CD4-positive, alpha-beta T cell treated with Interleukin-10 for 1 hour (primary cell): ENCODE measurements around the gene PPP1R7.
A peak's percentile ranks its signal among the peaks of the same experiment; 100 is the strongest.

Experiments used
- DNase-seq: peaks from one replicate; pipeline ENCODE4 v3.0.0-alpha.2; 2020

PPP1R7 gene

DNA sequence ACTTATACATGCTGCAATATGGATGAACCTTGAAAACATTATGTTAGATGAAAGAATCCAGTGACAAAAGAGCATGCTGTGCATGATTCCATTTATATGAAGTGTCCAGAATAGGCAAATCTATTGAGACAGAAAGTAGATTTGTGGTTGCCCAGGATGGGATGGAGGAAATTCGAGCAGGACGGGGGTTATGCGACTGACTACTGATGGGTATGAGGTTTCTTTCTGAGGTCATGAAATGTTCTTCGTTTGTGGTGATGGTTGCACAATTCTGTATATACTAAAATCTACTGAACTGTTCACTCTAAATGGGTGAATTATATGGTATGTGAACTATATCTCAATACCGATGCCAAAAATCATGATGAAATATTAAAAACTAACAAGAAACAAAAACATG, 29.3 kb upstream of the PPP1R7 start:
- no peak for DNase-seq

DNA sequence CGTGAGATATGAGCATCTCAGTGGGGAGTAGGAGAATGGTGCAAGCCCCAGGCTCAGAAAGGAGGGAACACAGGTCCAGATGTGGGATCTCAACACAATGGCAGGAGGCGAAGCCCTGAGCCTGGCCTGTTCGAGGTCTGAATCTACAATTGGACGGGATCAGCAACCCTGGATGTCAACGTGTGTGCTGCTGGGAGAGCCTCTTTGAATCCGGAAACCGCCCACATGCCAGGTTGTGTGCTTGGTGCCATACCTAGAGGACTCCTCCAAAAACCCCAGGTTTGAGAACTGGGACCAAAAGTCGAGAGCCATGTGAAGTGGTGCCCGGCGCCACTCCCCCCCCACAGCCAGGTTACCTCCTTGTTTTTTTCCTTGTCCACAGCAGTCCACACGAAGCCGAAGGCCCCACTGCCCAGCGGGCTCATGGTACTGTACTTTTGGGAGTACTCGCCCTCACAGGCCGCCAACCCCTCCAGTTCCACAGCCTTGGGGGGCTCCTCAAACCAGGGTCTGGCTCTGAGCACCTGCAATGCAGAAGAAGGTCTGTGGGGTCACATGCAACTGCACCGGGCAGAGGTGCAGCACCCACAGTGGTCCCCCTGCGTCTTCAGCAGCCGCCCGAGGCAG, 27.8 kb upstream of the PPP1R7 start:
- no peak for DNase-seq

DNA sequence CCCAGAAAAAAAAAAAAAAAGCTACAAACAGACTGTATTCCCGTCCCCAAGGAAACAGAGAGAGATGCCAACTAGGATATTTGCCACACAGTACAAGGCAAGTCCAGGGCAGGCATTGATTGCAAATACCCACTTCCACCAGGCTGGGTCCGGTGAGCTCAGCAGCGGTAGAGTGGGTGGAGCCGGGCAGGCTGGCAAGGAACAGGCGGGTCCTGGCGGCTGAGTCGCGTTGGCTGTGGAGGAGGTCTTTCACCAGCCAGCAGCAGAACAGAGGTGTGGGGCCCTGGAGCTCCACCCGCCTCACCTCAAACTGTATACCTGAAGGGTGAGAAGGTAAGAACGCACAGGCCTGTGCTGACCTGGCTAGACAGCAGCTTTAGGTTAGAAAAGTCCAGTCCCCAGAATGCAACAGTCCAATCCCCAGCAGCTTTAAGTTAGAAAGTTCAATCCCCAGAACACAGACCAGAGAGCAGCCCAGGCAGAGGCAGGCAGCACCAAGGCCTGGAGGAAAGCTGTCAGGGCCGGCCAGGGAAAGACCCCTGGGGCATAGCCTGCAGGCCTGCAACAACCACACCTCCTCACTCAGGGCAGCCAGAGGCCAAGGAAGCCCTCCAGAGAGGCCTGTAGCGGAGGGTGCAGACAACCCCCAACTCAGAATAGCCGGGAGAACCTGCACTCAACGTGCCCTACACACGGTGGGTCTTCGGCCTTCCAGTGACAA, 26.3 kb upstream of the PPP1R7 start:
- peak; percentile 68 for DNase-seq

DNA sequence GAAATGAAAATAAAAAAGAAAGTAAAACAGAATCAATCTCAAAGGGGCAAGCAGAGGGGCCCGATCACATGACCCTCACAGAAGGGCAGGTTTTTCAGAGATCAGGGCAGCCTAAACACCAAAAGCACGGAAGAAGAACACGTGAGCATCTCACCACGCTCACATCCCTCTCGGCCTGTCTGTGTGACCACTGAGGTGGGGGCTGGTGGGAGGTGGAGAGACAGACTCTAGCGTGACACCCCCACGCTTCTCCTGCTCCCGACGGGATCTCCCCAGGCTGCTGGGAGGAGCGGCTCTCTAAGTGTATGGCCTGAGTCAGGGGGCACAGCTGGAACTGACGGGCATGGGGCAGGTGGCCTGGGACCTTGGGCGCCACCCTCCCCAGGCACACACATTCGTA, 24.6 kb upstream of the PPP1R7 start:
- DNase-seq, result peak; percentile 21

DNA sequence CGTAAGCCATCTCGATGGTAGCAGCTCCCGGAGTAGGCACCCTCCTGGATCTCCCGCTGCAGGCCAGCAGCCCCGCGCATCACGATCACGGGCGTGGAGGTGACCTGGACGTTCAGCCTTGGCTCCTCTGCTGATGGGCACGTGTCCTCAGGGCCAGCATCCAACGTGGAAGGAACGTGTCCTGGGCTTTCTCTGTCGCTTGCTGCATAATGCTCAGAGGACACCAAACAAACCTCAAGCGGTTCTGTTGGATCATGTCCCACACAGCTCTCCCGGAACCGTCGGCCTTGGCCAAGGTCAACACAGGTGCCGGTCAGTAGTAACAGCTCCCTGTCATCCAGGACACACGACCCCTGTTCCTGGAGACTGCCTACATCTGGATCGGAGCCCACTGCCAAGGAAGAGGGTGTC, 24.1 kb upstream of the PPP1R7 start:
- DNase-seq, result no peak

DNA sequence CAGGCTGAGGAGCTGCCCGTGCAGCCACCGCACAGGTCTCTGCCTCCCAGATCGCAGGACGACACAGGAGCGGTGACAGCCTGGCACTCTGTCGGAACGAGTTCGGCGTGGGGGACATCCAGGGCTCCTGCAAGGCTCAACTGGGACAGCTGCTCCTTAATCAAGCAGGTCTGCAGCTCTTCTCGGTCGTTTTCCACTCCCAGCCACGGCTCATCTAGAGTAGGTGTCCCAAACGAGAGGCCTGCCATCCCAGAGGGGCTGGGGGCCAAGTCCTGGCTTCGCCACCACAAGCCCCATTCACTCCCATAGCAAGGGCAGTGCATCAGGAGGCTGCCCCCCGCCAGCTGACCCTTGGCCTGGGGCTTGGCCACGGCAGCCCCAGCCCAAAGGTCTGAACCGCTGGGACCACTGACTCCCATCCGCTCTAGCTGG, 23.5 kb upstream of the PPP1R7 start:
- no peak for DNase-seq

DNA sequence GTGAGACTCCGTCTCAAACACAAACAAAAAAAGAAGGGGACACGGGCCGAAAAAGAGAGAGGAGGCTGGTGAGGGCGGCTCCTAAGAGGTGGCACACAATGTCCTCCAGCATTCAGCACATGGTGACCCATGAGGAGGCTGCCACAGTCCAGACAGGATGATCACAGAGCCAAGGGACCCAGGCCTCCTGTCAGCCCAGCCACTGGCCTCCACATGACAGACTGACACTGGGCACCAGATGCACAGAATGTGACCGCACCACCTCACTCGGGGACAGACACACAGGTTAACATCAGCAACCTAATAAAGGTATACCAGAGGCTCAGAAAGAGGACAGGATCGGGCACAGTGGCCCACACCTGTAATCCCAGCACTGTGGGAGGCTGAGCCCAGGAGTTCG, 22.0 kb upstream of the PPP1R7 start:
- DNase-seq, result no peak

DNA sequence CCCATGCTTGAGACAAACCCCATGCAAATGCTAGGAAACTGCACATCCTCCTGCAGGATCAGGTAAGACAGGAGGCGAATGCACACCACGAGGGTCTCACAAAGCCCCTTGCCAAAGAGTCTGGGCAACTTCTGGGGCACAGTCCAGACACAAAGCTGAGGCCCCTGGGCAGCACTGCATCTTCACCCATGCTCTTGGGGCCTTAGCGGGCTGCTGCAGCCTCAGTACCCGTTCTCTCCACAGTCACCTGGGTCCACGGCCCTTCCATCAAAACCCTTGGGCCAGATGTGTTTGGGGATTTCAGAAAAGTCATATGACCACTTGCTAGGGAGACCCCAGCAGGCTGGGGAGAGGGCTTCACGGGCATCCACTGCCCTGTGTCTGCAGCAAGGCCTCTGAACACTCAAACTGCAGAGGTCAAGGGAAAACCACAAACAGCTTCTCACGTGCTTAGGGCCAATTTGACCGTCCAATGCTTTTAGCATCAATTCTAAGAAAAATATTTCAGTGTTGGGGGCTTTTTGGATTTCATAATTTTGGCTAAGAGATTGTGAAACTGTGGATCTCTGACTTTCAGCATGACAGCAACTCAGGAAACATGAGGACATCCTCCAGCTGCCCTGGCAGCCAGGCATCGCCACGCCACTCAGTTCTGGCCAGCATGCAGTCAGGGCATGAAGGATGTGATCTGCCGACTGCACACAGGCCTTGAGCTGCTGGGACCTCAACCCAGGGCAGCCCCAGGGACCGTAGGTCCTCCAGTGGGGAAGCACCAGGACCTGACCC, 21.0 kb upstream of the PPP1R7 start:
- DNase-seq, result no peak

DNA sequence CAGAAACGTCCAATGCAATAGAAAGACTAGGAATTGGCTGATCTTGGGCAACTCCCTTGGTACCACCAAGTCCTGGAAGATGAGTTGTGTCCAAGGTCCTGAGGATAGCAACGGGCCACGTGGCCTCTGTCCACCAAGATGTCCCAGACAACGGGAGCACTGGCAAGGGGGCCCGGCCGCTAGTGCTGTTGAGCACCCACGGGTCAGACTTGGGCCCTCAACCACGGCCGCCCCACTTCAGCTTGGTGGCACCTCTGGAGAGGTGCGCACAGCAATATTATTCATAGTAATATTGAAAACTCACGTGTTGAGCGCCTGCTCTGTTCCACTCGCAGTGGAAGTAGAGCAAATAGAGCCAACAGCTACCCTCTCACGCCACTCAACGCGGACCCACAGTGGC, 20.0 kb upstream of the PPP1R7 start:
- DNase-seq, result no peak

DNA sequence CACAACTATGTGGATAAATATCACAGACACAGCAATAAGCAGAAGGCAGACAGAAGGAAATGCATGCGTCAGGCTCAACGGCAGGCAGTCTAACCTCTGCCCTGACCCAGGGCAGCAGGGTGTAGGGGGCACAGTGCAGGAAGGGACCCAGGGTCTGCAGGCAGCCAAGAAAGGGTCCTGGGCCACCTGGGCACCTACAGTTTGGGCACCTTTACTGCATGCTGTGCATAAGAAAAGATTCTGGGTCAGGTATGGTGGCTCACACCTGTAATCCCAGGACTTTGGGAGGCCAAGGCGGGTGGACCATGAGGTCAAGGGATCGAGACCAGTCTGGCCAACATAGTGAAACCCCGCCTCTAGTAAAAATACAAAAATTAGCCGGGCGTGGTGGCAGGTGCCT, 18.7 kb upstream of the PPP1R7 start:
- no peak for DNase-seq

DNA sequence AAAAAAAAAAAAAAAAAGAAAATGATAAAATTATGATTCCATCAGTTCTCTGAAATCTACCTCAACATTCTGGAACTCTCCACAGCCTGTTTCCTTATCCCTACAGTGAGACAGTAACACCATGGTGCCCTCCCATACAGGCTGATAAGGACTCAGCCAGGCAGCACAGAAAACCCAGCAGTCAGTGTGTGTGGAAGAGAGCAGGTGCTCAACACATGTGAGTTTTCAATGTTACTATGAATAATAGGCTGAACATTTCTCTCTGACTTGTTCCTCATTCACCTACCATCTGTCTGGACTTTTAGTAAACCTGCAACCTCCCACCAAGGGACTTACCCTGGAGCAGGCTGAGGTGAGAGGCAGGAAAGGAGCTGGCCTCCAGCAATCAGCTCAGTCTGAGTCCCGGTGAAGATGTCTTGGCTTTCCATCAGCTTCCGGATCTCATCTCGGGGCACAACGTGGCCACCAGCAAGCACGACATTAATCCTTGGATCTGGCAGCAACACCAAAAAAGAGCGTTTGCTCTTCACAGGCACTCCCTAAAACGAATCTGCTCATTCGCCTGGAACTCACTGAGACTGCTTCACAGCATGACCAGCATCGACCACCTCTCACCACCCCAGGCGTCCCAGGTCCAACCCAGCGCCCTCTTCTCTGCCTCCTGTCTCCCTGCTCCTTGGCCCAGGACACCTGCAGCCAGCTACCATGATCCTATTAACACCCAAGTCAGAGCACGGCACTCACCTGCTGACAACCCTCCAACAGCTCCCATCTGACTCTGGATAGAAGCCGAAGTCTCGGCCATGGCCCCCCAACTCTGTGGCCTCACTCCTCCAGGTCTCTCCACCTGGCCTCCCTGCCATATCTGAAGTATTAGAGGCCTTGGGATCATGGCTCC, 17.5 kb upstream of the PPP1R7 start:
- no peak for DNase-seq

DNA sequence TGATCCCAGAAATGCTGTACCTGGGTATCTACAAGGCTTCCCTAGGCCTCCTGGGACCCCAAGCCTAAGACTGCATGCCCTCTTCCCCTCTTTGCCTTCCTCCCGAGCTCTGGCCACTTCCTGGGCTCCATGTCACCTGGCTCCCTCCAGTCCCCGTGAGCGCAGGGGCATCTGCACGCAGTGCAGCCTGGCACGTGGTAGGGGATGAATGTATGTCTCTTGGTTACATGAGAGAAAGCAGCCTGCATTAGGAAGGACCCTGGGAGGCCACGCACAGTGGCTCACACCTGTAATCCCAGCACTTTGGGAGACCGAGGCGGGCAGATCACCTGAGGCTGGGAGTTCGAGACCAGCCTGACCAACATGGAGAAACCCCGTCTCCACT, 16.8 kb upstream of the PPP1R7 start:
- DNase-seq, result no peak

DNA sequence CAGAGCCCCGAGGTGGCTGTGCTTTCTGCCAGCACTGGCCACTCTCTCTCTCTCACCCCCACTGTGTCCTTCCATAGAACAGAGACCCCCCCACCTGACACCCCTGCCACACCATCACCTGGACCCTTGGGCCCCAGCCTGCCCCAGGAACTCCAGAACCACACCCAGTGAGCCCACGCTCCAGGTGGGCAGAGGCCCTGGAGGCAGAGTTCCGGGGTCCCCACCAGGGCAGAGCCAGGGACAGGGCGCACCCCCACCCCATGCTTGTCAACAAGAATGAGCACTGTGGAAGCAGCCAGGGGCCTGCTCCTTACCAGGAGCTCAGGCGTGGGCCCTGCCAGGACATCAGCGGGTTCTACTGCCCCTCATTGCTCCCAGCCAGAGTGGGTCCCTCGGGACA, 15.6 kb upstream of the PPP1R7 start:
- no peak for DNase-seq

DNA sequence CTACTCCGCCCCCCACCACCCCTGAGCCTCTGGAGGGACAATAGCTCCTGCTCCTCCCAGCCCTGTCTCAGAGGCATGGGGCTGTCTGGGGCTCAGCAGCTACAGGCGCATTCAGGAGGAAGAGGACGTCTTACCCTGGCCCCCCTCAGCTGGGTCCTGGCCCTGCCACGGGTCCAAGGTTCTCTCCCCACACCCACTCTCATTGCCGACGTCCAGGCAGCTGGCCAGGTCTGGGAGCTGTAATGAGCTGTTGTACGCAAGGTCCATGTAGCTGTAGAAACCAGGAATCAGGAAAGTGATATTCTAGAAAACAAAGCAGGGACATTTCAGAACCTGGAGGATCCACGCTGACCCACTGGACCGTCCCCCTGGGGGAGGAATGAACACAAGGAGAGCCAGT, 14.5 kb upstream of the PPP1R7 start:
- no peak for DNase-seq

DNA sequence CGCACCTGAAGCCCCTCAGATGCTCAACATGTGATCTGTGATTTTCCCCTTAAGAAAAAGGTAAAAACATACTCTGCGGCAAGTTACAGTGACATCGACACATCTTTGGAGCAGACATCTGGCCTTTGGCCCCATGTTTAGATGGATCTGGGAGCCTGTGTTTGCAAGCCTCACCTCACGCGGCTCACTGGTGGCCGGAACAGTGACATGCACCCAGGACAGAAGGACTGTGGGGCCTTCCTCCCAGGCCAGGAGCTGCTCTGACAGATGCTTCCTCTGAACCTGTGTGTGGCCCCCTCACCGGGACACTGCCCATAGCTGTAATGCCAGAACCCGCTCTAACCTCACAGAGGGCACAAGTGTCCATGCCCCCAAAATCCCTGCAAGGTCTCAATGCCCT, 14.1 kb upstream of the PPP1R7 start:
- no peak for DNase-seq

DNA sequence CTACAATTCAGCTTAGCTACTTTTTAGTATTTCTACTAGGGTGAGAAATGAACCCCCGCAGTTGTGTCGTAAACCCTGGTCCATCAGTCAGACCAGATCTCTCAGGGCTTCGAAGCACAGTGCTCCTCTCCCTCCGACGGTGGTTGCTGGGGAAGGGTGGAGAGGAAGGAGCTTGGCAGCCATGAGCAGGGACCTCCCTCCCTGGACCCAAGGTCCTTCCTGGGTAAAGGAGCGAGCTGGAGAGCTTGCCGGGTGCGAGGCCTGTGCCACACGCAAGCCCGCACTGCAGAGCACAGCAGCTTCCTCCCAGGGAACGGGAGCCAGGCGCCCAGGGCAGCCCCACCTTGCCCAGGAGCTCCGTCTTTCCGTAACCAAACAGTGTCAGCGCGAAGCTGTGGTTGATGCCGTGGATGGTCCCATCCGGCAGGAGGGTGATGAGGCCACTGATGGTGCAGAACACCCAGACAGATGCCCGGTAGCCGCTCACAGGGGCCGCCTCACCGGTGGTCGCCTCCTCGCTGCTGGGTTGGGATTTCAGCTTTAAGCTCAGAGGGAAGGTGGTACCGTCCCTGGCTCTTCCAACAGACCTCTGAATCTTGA, 13.5 kb upstream of the PPP1R7 start:
- no peak for DNase-seq

DNA sequence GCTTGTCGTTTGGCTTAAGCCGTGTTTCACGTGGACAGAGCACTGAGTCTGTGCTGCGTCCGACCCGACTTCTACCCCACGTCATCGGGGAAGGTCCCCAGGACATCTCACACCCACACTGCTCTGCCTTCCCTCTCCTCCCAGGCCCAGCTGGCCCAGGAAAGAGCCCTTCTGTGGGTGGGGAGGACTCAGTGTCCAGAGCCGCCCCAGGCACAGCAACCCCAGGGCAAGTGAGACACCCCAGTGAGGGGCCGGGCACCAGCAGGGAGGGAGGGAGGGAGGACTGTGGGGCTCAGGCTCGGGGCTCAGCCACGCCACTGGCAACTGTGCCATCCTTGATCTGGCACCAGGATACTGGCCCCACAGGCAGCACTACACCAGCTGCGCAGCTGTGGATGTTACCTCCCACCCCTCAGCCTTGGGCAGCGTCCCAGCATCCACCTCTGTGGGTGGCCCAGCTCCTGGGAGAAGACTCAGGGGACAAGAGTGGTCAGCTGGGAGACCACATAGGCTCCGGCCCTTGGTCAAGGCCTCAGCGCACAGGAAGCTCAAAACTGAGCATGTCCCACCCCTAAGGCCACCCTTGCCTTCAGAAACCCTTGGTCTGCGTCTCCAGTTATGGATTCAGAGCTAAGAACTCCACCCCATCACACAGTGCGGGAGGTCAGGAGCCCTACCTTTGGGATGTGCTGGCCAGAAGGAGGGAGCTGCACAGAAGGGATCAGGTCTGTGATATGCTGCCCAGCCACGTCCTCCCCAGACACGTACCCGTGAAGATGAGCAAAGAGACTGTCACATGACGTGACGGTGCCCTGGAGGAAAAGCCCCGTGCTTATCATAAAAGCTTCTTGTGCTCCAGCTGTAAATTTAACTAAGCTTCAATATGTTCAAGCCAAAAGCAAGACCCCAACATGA, 12.7 kb upstream of the PPP1R7 start:
- no peak for DNase-seq

DNA sequence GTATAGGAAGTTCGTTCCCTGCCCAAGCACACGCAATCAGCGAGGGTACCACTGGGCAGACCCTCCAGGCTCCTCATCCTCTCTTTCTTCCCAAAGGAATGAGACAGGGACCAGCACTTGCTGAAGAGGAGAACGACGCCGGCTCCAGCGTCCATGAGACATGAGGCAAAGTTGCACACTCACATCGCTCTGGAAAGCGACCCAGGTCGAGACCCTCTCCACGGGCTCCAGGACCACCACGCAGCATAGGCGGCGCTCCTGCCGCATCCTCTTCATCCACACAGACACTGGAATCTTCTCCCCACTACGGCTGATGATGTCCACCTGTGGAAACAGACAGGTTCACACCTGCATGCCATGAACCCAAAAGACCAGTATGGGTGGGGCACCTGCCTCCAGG, 11.8 kb upstream of the PPP1R7 start:
- DNase-seq, result no peak

DNA sequence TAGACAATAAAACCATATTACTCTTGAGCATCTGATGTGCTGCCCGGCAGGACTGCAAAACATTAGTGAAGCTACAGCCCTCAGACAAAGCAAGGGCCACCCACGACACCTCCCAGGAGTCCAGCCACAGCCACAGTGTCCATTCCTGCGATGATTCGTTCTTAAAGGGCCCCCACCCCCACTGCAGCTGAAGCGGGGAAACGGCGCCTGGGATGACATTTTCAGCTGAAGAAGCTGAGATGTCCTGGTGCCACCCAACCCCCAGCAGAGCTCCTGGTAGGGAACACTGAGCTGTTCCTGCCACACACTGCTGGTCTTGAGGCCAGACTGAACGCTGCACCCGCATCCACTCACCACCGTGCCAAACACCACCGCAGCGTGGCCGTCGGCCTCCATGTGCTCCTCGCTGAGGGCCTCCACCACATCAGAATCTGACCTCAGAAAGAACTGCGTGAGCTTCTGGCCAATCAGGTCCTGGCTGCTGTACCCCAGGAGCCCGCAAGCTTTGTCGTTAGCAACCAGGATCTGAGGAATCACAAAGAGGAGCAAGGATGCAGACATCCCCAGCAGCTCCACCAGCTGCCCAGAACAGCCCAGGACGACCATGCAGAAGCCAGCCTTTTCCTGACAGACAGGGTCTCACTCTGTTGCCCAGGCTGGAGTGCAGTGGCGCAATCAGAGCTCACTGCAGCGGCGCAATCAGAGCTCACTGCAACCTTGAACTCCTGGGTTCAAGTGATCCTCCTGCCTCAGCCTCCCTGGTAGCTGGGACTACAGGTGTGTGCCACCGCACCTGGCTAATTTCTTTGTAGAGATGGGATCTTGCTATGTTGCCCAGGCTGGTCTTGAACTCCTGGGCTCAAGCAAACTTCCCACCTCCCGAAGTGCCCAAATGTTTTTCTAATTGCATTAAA, 10.5 kb upstream of the PPP1R7 start:
- DNase-seq, result no peak

DNA sequence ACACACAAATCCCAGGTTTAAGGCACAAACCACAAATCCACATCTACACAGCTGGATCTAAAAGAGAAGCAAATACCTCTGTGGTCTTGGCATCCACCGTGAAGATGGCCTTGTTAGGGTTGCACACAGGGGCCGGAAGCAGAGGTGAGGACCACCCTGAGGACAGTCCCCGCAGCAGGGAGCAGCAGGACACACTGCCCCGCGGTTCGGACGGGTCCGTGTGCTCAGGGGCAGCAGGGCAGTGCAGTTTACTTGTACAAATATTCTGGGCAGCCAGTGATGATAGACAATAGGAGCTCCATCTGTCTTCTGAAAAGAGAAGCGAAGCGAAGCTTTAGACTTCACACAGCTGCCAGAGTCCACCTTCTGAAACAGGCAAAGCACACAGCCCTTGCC, 9.8 kb upstream of the PPP1R7 start:
- no peak for DNase-seq
